ENCODE data around the gene AKNAD1. TPM values are rescaled to one million over a fixed set of nuclear protein-coding genes. Genes with fewer than 3 reads are reported as not detected.

The AKNAD1 gene
- total RNA-seq, 2 donors from 2014 or later: not detected

GRCh38 chr1:108852221-108852975, 4.5 kb downstream of the AKNAD1 start:
- Histone ChIP-seq H3K9ac (ENCODE audit: low read depth in 2 of 2, low read length in 2 of 2) (no peak overlapping the region), H3K27me3 (no peaks in the 10 kb centered on the region), H3K4me1 (no peaks in the 10 kb centered on the region), H3K36me3 (no peaks in the 10 kb centered on the region), H3K27ac (no peak overlapping the region), H3K9me3 (no peaks in the 10 kb centered on the region), H3K4me3 (no peak overlapping the region)
- intact Hi-C loops (cut with DNase I): no loop called here
- TF ChIP-seq CTCF (IDR thresholded peaks at IDR 0.05): no peak
- no peak for DNase-seq

GRCh38 chr1:108851567-108851966, 5.3 kb downstream of the AKNAD1 start:
- DNase-seq: no peak
- Histone ChIP-seq H3K36me3 (no peaks in the 10 kb centered on the region), H3K27ac (no peak overlapping the region), H3K4me3 (no peak overlapping the region), H3K4me1 (no peaks in the 10 kb centered on the region), H3K9me3 (no peaks in the 10 kb centered on the region), H3K9ac (ENCODE audit: low read depth in 2 of 2, low read length in 2 of 2) (no peak overlapping the region), H3K27me3 (no peaks in the 10 kb centered on the region)
- TF ChIP-seq CTCF (IDR thresholded peaks at IDR 0.05): no peak
- intact Hi-C loops (cut with DNase I): no loop called here

GRCh38 chr1:108850929-108851328, 6.0 kb downstream of the AKNAD1 start:
- Histone ChIP-seq H3K36me3 (no peaks in the 10 kb centered on the region), H3K27ac (no peak overlapping the region), H3K9me3 (no peaks in the 10 kb centered on the region), H3K4me1 (no peaks in the 10 kb centered on the region), H3K9ac (ENCODE audit: low read depth in 2 of 2, low read length in 2 of 2) (no peak overlapping the region), H3K4me3 (no peak overlapping the region), H3K27me3 (no peaks in the 10 kb centered on the region)
- TF ChIP-seq CTCF (IDR thresholded peaks at IDR 0.05): no peak
- intact Hi-C loops (cut with DNase I): no loop called here
- DNase-seq: no peak

- no peaks in the 10 kb centered on the region for H3K4me1 ChIP-seq
- no peak for DNase-seq
- H3K36me3 ChIP-seq: no peaks in the 10 kb centered on the region
- no peaks in the 10 kb centered on the region for H3K9me3 ChIP-seq
- no peak for TF ChIP-seq CTCF (IDR thresholded peaks at IDR 0.05)
- no peak overlapping the region for H3K9ac ChIP-seq (ENCODE audit: low read depth in 2 of 2, low read length in 2 of 2)
- intact Hi-C loops (cut with DNase I): no loop called here
- H3K27ac ChIP-seq: no peak overlapping the region
- H3K4me3 ChIP-seq: no peak overlapping the region
- H3K27me3 ChIP-seq: no peaks in the 10 kb centered on the region
These were observed 8.1 kb downstream of the AKNAD1 start for GRCh38 chr1:108848806-108849205.

DNA sequence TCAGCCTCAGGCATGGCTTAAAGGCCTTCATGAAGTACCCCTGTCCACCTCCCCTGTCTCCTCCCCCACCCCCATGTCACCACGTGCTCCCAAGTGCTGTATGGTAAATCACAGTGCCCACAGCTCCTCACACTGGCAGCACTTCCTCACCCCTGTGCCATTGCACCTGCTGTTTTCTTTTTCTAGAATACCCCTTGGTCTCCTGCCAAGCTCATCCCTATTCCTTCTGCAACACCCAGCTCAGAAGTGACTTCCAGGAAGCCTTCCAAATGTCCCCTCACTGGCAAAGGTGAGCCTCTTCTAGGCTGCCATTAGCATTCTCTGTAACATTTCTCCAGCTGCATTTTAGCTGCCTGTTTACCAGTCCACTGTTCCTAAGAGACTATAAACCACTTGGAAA, 9.4 kb downstream of the AKNAD1 start:
- TF ChIP-seq CTCF (IDR thresholded peaks at IDR 0.05): no peak
- Histone ChIP-seq H3K27me3 (no peaks in the 10 kb centered on the region), H3K4me1 (no peaks in the 10 kb centered on the region), H3K27ac (no peak overlapping the region), H3K9ac (ENCODE audit: low read depth in 2 of 2, low read length in 2 of 2) (no peak overlapping the region), H3K4me3 (no peak overlapping the region), H3K36me3 (no peaks in the 10 kb centered on the region), H3K9me3 (no peaks in the 10 kb centered on the region)
- intact Hi-C loops (cut with DNase I): no loop called here
- no peak for DNase-seq

Measured in colonic mucosa (tissue), 4 donors.